PC-3 (cell line): ENCODE data around the gene CCL4. TPM values are rescaled to one million over a fixed set of nuclear protein-coding genes. Genes with fewer than 3 reads are reported as not detected.

Experiments
- ATAC-seq: fragments of 200-7000 bp; cut with Tn5 transposase; 2 replicates; pipeline ENCODE4 v1.9.1; 2020; ENCODE audit warnings: mild to moderate bottlenecking, moderate library complexity
- BruUV-seq: library from RNA; stranded (reverse); fragments of 400-500 nt; replicated peaks from 2 replicates; lab custom pipeline; 2021; lab: Mats Ljungman, UMichigan
- CTCF ChIA-PET: fragments of 300-600 bp; sonication (Branson Sonifier 250); formaldehyde crosslinking; loops from one replicate; lab custom pipeline; 2022; ENCODE audit warnings: antibody characterized with exemption; lab: Charles Lee
- POLR2A ChIA-PET: fragments of 300-600 bp; sonication (Branson Sonifier 250); formaldehyde crosslinking; loops from one replicate; lab custom pipeline; 2022; ENCODE audit warnings: antibody characterized with exemption; ENCODE audit not compliant: unreplicated experiment; lab: Charles Lee
- DNase-seq: peaks from one replicate; pipeline ENCODE4 v3.0.0-alpha.2; 2015
- H2AFZ ChIP-seq: fragments of 300-600 bp; sonication (generic); 2 replicates; pipeline ENCODE4 v1.6.0; 2016; ENCODE audit warnings: antibody characterized with exemption, low read length
- H3F3A ChIP-seq: fragments of 300-600 bp; sonication (generic); one replicate; pipeline ENCODE4 v1.6.0; 2017; ENCODE audit warnings: antibody characterized with exemption, low read length, control low read depth, mild to moderate bottlenecking; ENCODE audit not compliant: unreplicated experiment
- H3K27ac ChIP-seq: fragments of 300-600 bp; sonication (generic); 2 replicates; pipeline ENCODE4 v1.5.1; 2016; ENCODE audit warnings: mild to moderate bottlenecking, low read length
- H3K27me3 ChIP-seq: fragments of 300-600 bp; sonication (generic); 2 replicates; pipeline ENCODE4 v1.6.1; 2016; ENCODE audit warnings: low read length, mixed read lengths
- H3K36me3 ChIP-seq: fragments of 300-600 bp; sonication (generic); 2 replicates; pipeline ENCODE4 v1.6.1; 2016; ENCODE audit warnings: low read depth, mixed run types, low read length, mixed read lengths
- H3K4me1 ChIP-seq: fragments of 300-600 bp; sonication (generic); 2 replicates; pipeline ENCODE4 v1.5.1; 2016; ENCODE audit warnings: low read length; ENCODE audit not compliant: insufficient read depth
- H3K4me2 ChIP-seq: fragments of 300-600 bp; sonication (generic); 2 replicates; pipeline ENCODE4 v1.6.0; 2016; ENCODE audit warnings: low read length
- H3K4me3 ChIP-seq: fragments of 300-600 bp; sonication (generic); 2 replicates; pipeline ENCODE4 v1.5.1; 2016; ENCODE audit warnings: mild to moderate bottlenecking, low read length, mixed read lengths
- H3K79me2 ChIP-seq: fragments of 300-600 bp; sonication (generic); 2 replicates; pipeline ENCODE4 v1.6.1; 2017; ENCODE audit warnings: low read length, mixed read lengths
- H3K9ac ChIP-seq: fragments of 300-600 bp; sonication (generic); 2 replicates; pipeline ENCODE4 v1.6.0; 2016; ENCODE audit warnings: mild to moderate bottlenecking, low read length
- H3K9me2 ChIP-seq: fragments of 300-600 bp; sonication (generic); replicated peaks from 2 replicates; pipeline ENCODE4 v1.6.1; 2016; ENCODE audit warnings: mixed run types, low read length, mixed read lengths
- H3K9me3 ChIP-seq: fragments of 300-600 bp; sonication (generic); 2 replicates; pipeline ENCODE4 v1.6.1; 2016; ENCODE audit warnings: low read length, mixed read lengths
- H4K20me1 ChIP-seq: fragments of 300-600 bp; sonication (generic); 2 replicates; pipeline ENCODE4 v1.6.1; 2016; ENCODE audit warnings: low read length, mixed read lengths
- EZH2 ChIP-seq: fragments of 300-600 bp; sonication (generic); IDR thresholded peaks from one replicate; pipeline ENCODE4 v1.6.1; 2017; ENCODE audit warnings: antibody characterized with exemption, mild to moderate bottlenecking, low read length; ENCODE audit not compliant: unreplicated experiment
- EZH2phosphoT487 ChIP-seq: fragments of 300-600 bp; sonication (generic); IDR thresholded peaks from 2 replicates; pipeline ENCODE4 v1.6.1; 2018; ENCODE audit warnings: mild to moderate bottlenecking, antibody characterized with exemption, low read length, borderline replicate concordance
- intact Hi-C: fragments of 100-400 bp; cut with micrococcal nuclease; formaldehyde crosslinking; loops from 2 replicates; pipeline ENCODE4 v1.9.0; 2023
- total RNA-seq: library from RNA; depleted of rRNA; stranded (reverse); fragments of >200 nt; gene quantifications from 2 replicates; pipeline ENCODE4 v1.2.3, GENCODE V29; 2014
- TF ChIP-seq, protein P1 (sequence below): fragments of 300-600 bp; sonication (generic); conservative IDR thresholded peaks from 2 replicates; pipeline ENCODE4 v1.5.1; 2017; ENCODE audit warnings: antibody characterized with exemption, low read depth, mild to moderate bottlenecking, low read length

Gene CCL4
- total RNA-seq, 1 experiment from 2014 or later = not detected

DNA sequence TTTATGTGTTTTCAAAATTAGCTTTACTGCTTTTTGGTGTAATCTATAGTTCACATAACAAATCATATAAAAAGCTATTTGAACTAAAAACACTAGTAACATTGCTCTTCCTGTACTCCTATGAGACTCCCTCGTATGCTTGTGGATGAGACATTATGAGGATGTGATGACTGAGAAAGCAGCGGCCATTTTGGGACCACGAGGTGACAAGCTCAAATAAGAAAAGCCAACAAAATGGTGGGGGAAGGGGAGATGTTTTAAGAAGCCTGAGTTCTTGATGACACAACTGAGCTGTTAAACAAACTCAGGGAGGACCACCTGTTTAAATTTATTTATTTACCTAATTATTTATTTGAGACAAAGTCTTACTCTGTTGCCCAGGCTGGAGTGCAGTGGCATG is 35.1 kb upstream of the CCL4 start:
- TF ChIP-seq EZH2phosphoT487 (no peak), EZH2 (no peak)
- TF ChIP-seq, protein P1, sequence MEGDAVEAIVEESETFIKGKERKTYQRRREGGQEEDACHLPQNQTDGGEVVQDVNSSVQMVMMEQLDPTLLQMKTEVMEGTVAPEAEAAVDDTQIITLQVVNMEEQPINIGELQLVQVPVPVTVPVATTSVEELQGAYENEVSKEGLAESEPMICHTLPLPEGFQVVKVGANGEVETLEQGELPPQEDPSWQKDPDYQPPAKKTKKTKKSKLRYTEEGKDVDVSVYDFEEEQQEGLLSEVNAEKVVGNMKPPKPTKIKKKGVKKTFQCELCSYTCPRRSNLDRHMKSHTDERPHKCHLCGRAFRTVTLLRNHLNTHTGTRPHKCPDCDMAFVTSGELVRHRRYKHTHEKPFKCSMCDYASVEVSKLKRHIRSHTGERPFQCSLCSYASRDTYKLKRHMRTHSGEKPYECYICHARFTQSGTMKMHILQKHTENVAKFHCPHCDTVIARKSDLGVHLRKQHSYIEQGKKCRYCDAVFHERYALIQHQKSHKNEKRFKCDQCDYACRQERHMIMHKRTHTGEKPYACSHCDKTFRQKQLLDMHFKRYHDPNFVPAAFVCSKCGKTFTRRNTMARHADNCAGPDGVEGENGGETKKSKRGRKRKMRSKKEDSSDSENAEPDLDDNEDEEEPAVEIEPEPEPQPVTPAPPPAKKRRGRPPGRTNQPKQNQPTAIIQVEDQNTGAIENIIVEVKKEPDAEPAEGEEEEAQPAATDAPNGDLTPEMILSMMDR = no peak
- Histone ChIP-seq H3K9me2 (no peaks in the 10 kb centered on the region), H3K9me3 (no peaks in the 10 kb centered on the region), H4K20me1 (no peaks in the 10 kb centered on the region), H3K79me2 (no peaks in the 10 kb centered on the region), H3F3A (no peaks in the 10 kb centered on the region), H3K27me3 (peaks cover 9% of the 10 kb centered on the region; the same call in 1 of the 2 replicates), H3K4me3 (no peak overlapping the region), H3K36me3 (no peaks in the 10 kb centered on the region), H2AFZ (no peak overlapping the region), H3K4me1 (no peaks in the 10 kb centered on the region), H3K9ac (no peak overlapping the region), H3K4me2 (no peak overlapping the region), H3K27ac (no peak overlapping the region)
- CTCF ChIA-PET = interaction anchor here (0.6 kb wide), 1 partner anchor 96 kb away, joined by 3 read pairs; no protein-coding TSS in a partner anchor
- intact Hi-C loops = no loop called here
- DNase-seq = no peak
- BruUV-seq = no TSS peak
- POLR2A ChIA-PET = no interaction called here
- ATAC-seq = no peak

DNA sequence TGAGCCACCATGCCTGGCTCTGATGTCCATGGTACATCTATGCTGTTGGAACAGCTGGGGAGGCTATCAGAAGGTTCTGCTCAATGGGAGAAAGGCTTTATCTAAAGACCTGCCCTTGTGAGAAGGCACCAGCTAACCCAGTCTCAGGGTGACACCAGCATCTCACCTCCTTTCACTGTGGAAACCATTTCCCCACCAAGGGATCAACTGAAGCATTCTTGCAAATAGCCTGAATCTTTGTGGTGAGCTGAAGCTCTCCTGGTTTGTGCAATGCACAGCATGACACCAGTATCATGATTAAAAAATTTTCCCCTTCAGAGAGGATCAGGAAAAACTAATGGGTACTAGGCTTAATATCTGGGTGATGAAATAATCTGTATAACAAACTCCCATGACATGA is 34.5 kb upstream of the CCL4 start:
- H3K36me3 ChIP-seq = no peaks in the 10 kb centered on the region
- intact Hi-C loops = no loop called here
- ChIA-PET CTCF (interaction anchor here (0.6 kb wide), 1 partner anchor 97 kb away, joined by 3 read pairs; no protein-coding TSS in a partner anchor), POLR2A (no interaction called here)
- H3K79me2 ChIP-seq = no peaks in the 10 kb centered on the region
- no peak for ATAC-seq
- no peaks in the 10 kb centered on the region for H3K9me2 ChIP-seq
- no peaks in the 10 kb centered on the region for H3K4me1 ChIP-seq
- no peak overlapping the region for H3K27ac ChIP-seq
- no TSS peak for BruUV-seq
- no peak for DNase-seq
- no peak overlapping the region for H3K4me3 ChIP-seq
- H2AFZ ChIP-seq = no peak overlapping the region
- H3K27me3 ChIP-seq = peaks cover 4% of the 10 kb centered on the region
- TF ChIP-seq, protein P1 = no peak
- no peaks in the 10 kb centered on the region for H3K9me3 ChIP-seq
- H3K4me2 ChIP-seq = no peak overlapping the region
- no peaks in the 10 kb centered on the region for H3F3A ChIP-seq
- H3K9ac ChIP-seq = no peak overlapping the region
- H4K20me1 ChIP-seq = no peaks in the 10 kb centered on the region

GRCh38 chr17:36070427-36070826 is 33.2 kb upstream of the CCL4 start:
- H3K9ac ChIP-seq = no peak overlapping the region
- H2AFZ ChIP-seq = no peak overlapping the region
- H3K79me2 ChIP-seq = no peaks in the 10 kb centered on the region
- H3K36me3 ChIP-seq = no peaks in the 10 kb centered on the region
- no peak overlapping the region for H3K4me3 ChIP-seq
- H3K9me2 ChIP-seq = no peaks in the 10 kb centered on the region
- ATAC-seq (no peak), DNase-seq (no peak)
- intact Hi-C loops = no loop called here
- H3K4me2 ChIP-seq = no peak overlapping the region
- no peak overlapping the region for H3K27ac ChIP-seq
- POLR2A ChIA-PET = no interaction called here
- CTCF ChIA-PET = no interaction called here
- H4K20me1 ChIP-seq = no peaks in the 10 kb centered on the region
- TF ChIP-seq EZH2 (no peak), EZH2phosphoT487 (no peak)
- TF ChIP-seq, protein P1 = no peak
- no peaks in the 10 kb centered on the region for H3F3A ChIP-seq
- no TSS peak for BruUV-seq
- peaks cover 8% of the 10 kb centered on the region for H3K27me3 ChIP-seq
- no peaks in the 10 kb centered on the region for H3K9me3 ChIP-seq
- no peaks in the 10 kb centered on the region for H3K4me1 ChIP-seq
